Gastrocnemius medialis (tissue), 4 donors: ENCODE measurements around the gene PRSS38. TPM values are rescaled to one million over a fixed set of nuclear protein-coding genes. Genes with fewer than 3 reads are reported as not detected.
A peak's percentile ranks its signal among the peaks of the same experiment; 100 is the strongest.

ENCODE experiments used
- ATAC-seq, 2 donors: fragments of 150-250 bp; one replicate each; pipeline ENCODE4 v1.9.1; 2016
- DNase-seq, 2 donors: peaks; one replicate each; pipeline ENCODE4 v3.0.0-alpha.2; 2019
- H3K27ac ChIP-seq, 4 donors: fragments of 200-600 bp; sonication (generic); 1 replicate in 1 of 4; 2 replicates in 3 of 4; pipeline ENCODE4 v1.5.1; 2016 to 2018; ENCODE audit warnings: mild to moderate bottlenecking in 2 of 4, moderate library complexity in 1 of 4
- H3K27me3 ChIP-seq, 3 donors: fragments of 200-600 bp; sonication (generic) in 2 of 3; 1 replicate in 1 of 3; 2 replicates in 2 of 3; pipeline versions ENCODE4 v1.5.1 to v1.6.0; 2016 to 2019; ENCODE audit warnings: mild to moderate bottlenecking in 1 of 3, moderate library complexity in 1 of 3
- H3K36me3 ChIP-seq, 2 donors: fragments of 200-600 bp; sonication (generic) in 1 of 2; one replicate each; pipeline ENCODE4 v1.5.1; 2017 to 2018
- H3K4me1 ChIP-seq, 2 donors: fragments of 200-600 bp; sonication (generic) in 1 of 2; one replicate each; pipeline ENCODE4 v1.5.1; 2016 to 2017; ENCODE audit warnings: mild to moderate bottlenecking in 2 of 2
- H3K4me3 ChIP-seq, 4 donors: fragments of 200-600 bp; sonication (generic) in 3 of 4; 1 replicate in 1 of 4; 2 replicates in 3 of 4; pipeline ENCODE4 v1.5.1; 2016 to 2019; ENCODE audit warnings: mild to moderate bottlenecking in 2 of 4
- H3K9me3 ChIP-seq, 3 donors: fragments of 200-600 bp; sonication (generic) in 2 of 3; 1 replicate in 1 of 3; 2 replicates in 2 of 3; pipeline ENCODE4 v1.5.1; 2016 to 2019
- POLR2A ChIP-seq, 2 donors: fragments of 450-650 bp; IDR thresholded peaks; one replicate each; pipeline ENCODE4 v1.6.1; 2017; ENCODE audit warnings: antibody characterized with exemption in 2 of 2, mild to moderate bottlenecking in 2 of 2, moderate library complexity in 2 of 2
- in situ Hi-C, 4 donors: fragments of 200-750 bp; cut with MboI; loops; one replicate each; pipeline versions ENCODE4 v1.15.0 to v1.8.0; 2017; ENCODE audit warnings: low sequenced_read_pairs in 4 of 4
- intact Hi-C: fragments of 100-400 bp; cut with DNase I; formaldehyde crosslinking; loops from one replicate; pipeline ENCODE4 v1.15.1; 2023; ENCODE audit warnings: low total_unique reads
- total RNA-seq, 4 donors: library from RNA; depleted of rRNA; stranded (reverse); fragments of >200 nt; gene quantifications; one replicate each; pipeline versions ENCODE4 v1.1.0 to v1.2.3, GENCODE V29; 2016
- TF ChIP-seq, protein P1 (sequence below), 5 experiments: fragments of 450-650 bp in 3 of 5; fragments of 200-600 bp in 2 of 5; sonication (generic) in 2 of 5; IDR thresholded peaks in 4 of 5; conservative IDR thresholded peaks in 1 of 5; 1 replicate in 4 of 5; 2 replicates in 1 of 5; pipeline ENCODE4 v1.5.1; 2016 to 2019; ENCODE audit warnings: antibody characterized with exemption in 5 of 5, mild to moderate bottlenecking in 3 of 5, moderate library complexity in 3 of 5

Gene PRSS38
- total RNA-seq, 4 donors from 2014 or later: not detected

DNA sequence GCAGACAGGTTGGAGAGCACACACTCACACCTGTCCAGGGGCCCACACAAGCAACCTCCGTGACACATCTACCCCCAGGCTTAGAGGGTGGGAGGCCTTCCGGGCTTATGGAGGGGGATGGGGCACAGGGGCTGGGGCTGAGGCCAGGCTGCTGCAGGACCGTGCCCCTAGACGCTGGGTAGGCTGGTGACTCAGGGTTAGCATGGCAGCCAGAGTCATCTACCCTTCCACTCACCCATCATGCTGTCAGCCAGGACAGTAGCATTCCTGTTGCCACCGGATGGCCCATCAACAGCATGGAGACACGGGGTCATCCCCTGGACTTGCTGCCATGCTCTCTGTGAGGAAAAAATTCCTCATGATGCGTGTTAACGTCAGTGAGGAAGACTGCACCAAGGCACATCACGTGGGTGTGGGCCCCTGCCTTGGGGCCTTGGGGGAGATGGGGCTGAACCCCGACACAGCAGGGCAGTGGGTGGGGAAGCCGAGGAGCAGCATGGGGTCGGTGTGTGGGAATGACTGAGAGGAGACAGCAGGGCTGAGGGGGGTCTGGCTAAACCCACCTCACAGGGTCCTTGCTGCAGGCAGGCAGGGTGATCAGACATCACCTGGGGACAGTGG is 79.5 kb downstream of the PRSS38 start:
- TF ChIP-seq, protein P1, sequence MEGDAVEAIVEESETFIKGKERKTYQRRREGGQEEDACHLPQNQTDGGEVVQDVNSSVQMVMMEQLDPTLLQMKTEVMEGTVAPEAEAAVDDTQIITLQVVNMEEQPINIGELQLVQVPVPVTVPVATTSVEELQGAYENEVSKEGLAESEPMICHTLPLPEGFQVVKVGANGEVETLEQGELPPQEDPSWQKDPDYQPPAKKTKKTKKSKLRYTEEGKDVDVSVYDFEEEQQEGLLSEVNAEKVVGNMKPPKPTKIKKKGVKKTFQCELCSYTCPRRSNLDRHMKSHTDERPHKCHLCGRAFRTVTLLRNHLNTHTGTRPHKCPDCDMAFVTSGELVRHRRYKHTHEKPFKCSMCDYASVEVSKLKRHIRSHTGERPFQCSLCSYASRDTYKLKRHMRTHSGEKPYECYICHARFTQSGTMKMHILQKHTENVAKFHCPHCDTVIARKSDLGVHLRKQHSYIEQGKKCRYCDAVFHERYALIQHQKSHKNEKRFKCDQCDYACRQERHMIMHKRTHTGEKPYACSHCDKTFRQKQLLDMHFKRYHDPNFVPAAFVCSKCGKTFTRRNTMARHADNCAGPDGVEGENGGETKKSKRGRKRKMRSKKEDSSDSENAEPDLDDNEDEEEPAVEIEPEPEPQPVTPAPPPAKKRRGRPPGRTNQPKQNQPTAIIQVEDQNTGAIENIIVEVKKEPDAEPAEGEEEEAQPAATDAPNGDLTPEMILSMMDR (IDR thresholded peaks at IDR 0.05 in 4 of 5, conservative IDR thresholded peaks at IDR 0.05 in 1 of 5): no peak
- no peak for TF ChIP-seq POLR2A (IDR thresholded peaks at IDR 0.05)
- Histone ChIP-seq H3K27me3 (no peaks in the 10 kb centered on the region), H3K4me1 (no peaks in the 10 kb centered on the region), H3K9me3 (no peaks in the 10 kb centered on the region), H3K27ac (no peak overlapping the region), H3K36me3 (no peaks in the 10 kb centered on the region), H3K4me3 (no peak overlapping the region)
- DNase-seq (peak in 1 of 2 donors; percentile 6), ATAC-seq (no peak)
- intact Hi-C loops: no loop called here
- in situ Hi-C loops: no loop called here

Other genes starting within 250 kb of the PRSS38 start
- 10 to 100 TPM in 3 of 4 donors, 1 to 10 TPM in 1; 9.2 to 21.6 (median 19.9) TPM for gene JMJD4, start 80.4 kb upstream of the PRSS38 start, total RNA-seq
- 10 to 100 TPM; 30.2 to 42.7 (median 37.9) TPM for gene SNAP47, start 80.2 kb upstream of the PRSS38 start, total RNA-seq
- gene WNT9A, start 132.3 kb downstream of the PRSS38 start, total RNA-seq: 10 to 100 TPM in 3 of 4 donors, 1 to 10 TPM in 1; 6.8 to 29.4 (median 15.5) TPM
- gene WNT3A, start 191.3 kb downstream of the PRSS38 start, total RNA-seq: not detected